Panc1 (cell line): ENCODE data around the gene SAMD11. TPM values are rescaled to one million over a fixed set of nuclear protein-coding genes. Genes with fewer than 3 reads are reported as not detected.
"Not testable (repeated sequence)": the region's sequence is repeated elsewhere in the genome, so short reads cannot be mapped to it uniquely, and the experiment has no call there.

ENCODE experiments used
- ATAC-seq: fragments of 200-7000 bp; cut with Tn5 transposase; 2 replicates; pipeline ENCODE4 v1.9.1; 2020; ENCODE audit warnings: mild to moderate bottlenecking, moderate library complexity
- BruUV-seq: library from RNA; stranded (reverse); fragments of 400-500 nt; replicated peaks from 2 replicates; lab custom pipeline; 2021; lab: Mats Ljungman, UMichigan
- CTCF ChIA-PET: fragments of 300-600 bp; sonication (Branson Sonifier 250); formaldehyde crosslinking; loops from one replicate; lab custom pipeline; 2022; ENCODE audit warnings: antibody characterized with exemption; lab: Charles Lee
- POLR2A ChIA-PET: fragments of 300-600 bp; sonication (Branson Sonifier 250); formaldehyde crosslinking; loops from one replicate; lab custom pipeline; 2022; ENCODE audit warnings: antibody characterized with exemption; lab: Charles Lee
- DNase-seq: peaks from one replicate; pipeline ENCODE4 v3.0.0-alpha.2; 2010; ENCODE audit warnings: low read depth, low spot score
- H3K27ac ChIP-seq: 2 replicates; pipeline ENCODE4 v1.5.1; 2011; ENCODE audit warnings: mild to moderate bottlenecking, low read length, inconsistent platforms
- H3K27me3 ChIP-seq: fragments of 200-500 bp; sonication (Bioruptor generic); 2 replicates; pipeline ENCODE4 v1.6.0; 2014; ENCODE audit warnings: low read length, inconsistent platforms; ENCODE audit not compliant: control insufficient read depth, insufficient read depth
- H3K36me3 ChIP-seq: fragments of 200-500 bp; sonication (Bioruptor generic); 2 replicates; pipeline ENCODE4 v1.5.1; 2014; ENCODE audit warnings: inconsistent platforms, mild to moderate bottlenecking, low read length, moderate library complexity; ENCODE audit not compliant: control insufficient read depth, insufficient read depth
- H3K4me1 ChIP-seq: 2 replicates; pipeline ENCODE4 v1.5.1; 2011; ENCODE audit warnings: inconsistent platforms, mild to moderate bottlenecking, low read length, moderate library complexity; ENCODE audit not compliant: control insufficient read depth, insufficient read depth
- H3K4me3 ChIP-seq, 2 experiments: 2 replicates each; pipeline ENCODE4 v1.5.1; 2011 to 2012; ENCODE audit warnings: low read depth in 2 of 2, low read length in 2 of 2, mild to moderate bottlenecking in 2 of 2, inconsistent platforms in 1 of 2, moderate library complexity in 1 of 2
- H3K9me3 ChIP-seq: fragments of 200-500 bp; sonication (Bioruptor generic); 2 replicates; pipeline ENCODE4 v1.5.1; 2014; ENCODE audit warnings: low read depth, mild to moderate bottlenecking, inconsistent platforms, low read length, moderate library complexity; ENCODE audit not compliant: control insufficient read depth, insufficient read depth
- CTCF ChIP-seq: fragments of 450-650 bp; IDR thresholded peaks from 2 replicates; pipeline ENCODE4 v1.5.1; 2017; ENCODE audit warnings: mild to moderate bottlenecking
- POLR2AphosphoS5 ChIP-seq: IDR thresholded peaks from 2 replicates; pipeline ENCODE4 v1.6.1; 2012; ENCODE audit warnings: mild to moderate bottlenecking, low read depth, low read length, moderate library complexity
- REST ChIP-seq, 2 experiments: IDR thresholded peaks; 2 replicates each; pipeline ENCODE4 v1.6.1; 2011 to 2012; ENCODE audit warnings: low read depth in 2 of 2, control low read depth in 1 of 2, low read length in 1 of 2, mild to moderate bottlenecking in 1 of 2, moderate library complexity in 1 of 2; ENCODE audit not compliant: insufficient read depth in 1 of 2
- SIN3A ChIP-seq: IDR thresholded peaks from 2 replicates; pipeline ENCODE4 v1.6.1; 2012; ENCODE audit warnings: low read depth, mild to moderate bottlenecking, low read length, moderate library complexity, borderline replicate concordance; ENCODE audit not compliant: insufficient read depth
- TCF7L2 ChIP-seq: IDR thresholded peaks from 2 replicates; pipeline ENCODE4 v1.6.1; 2011; ENCODE audit warnings: mild to moderate bottlenecking, low read depth, low read length, inconsistent platforms
- in situ Hi-C: cut with HindIII; loops from 2 replicates; pipeline ENCODE4 v1.10.0; 2016; ENCODE audit warnings: low sequenced_read_pairs, low pct_unique_long_range_greater_than_20kb
- intact Hi-C: fragments of 100-400 bp; cut with micrococcal nuclease; formaldehyde crosslinking; loops from one replicate; pipeline ENCODE4 v1.10.0; 2022; ENCODE audit not compliant: unreplicated experiment
- total RNA-seq: library from RNA; stranded (reverse); gene quantifications from one replicate; pipeline ENCODE4 v1.2.1, GENCODE V29; 2021; ENCODE audit not compliant: unreplicated experiment

SAMD11 gene
- total RNA-seq, 1 experiment from 2014 or later = 51.8 TPM

GRCh38 chr1:888297-888696 lies 35.4 kb upstream of the SAMD11 start:
- Histone ChIP-seq H3K9me3 (no peaks in the 10 kb centered on the region), H3K4me1 (no peaks in the 10 kb centered on the region), H3K36me3 (no peaks in the 10 kb centered on the region), H3K4me3 (no peak overlapping the region), H3K27me3 (no peaks in the 10 kb centered on the region; the same call in 1 of the 2 replicates), H3K27ac (no peak overlapping the region)
- no peak for ATAC-seq
- BruUV-seq = no TSS peak
- in situ Hi-C loops (no loop called here), intact Hi-C loops (no loop called here)
- CTCF ChIA-PET = no interaction called here
- TF ChIP-seq REST (IDR thresholded peaks at IDR 0.05; ENCODE audit: insufficient read depth in 1 of 2, low read depth in 2 of 2, low read length in 1 of 2) (no peak), SIN3A (no peak), POLR2AphosphoS5 (no peak), TCF7L2 (no peak), CTCF (no peak)
- POLR2A ChIA-PET = no interaction called here
- no peak for DNase-seq

GRCh38 chr1:889774-890173 lies 33.9 kb upstream of the SAMD11 start:
- H3K4me1 ChIP-seq, CTCF ChIA-PET, BruUV-seq, H3K36me3 ChIP-seq, H3K27me3 ChIP-seq, POLR2A ChIA-PET, H3K4me3 ChIP-seq, in situ Hi-C loops, intact Hi-C loops, H3K27ac ChIP-seq, ATAC-seq, H3K9me3 ChIP-seq, DNase-seq: not testable (repeated sequence)

- BruUV-seq, POLR2A ChIA-PET: not testable (repeated sequence)
These were observed 33.5 kb upstream of the SAMD11 start for GRCh38 chr1:890234-890633.

More at GRCh38 chr1:890234-890633, 33.5 kb upstream of the SAMD11 start:
- intact Hi-C loops, in situ Hi-C loops, ATAC-seq, H3K4me3 ChIP-seq, CTCF ChIA-PET, H3K36me3 ChIP-seq, H3K4me1 ChIP-seq, H3K27me3 ChIP-seq, H3K9me3 ChIP-seq, DNase-seq, H3K27ac ChIP-seq: not testable (repeated sequence)
